GM10248 (cell line): ENCODE results near the gene KHSRP.

Experiments
- CTCF ChIA-PET: fragments of 300-600 bp; sonication (Branson Sonifier 250); formaldehyde crosslinking; extraction: SDS; loops from one replicate; lab custom pipeline; 2021; ENCODE audit warnings: antibody characterized with exemption; lab: Yijun Ruan, JAX
- POLR2A ChIA-PET: fragments of 350-650 bp; sonication (Branson Sonifier 250); formaldehyde crosslinking; extraction: SDS; loops from one replicate; lab custom pipeline; 2020; ENCODE audit warnings: antibody characterized with exemption; lab: Yijun Ruan, JAX
- DNase-seq: peaks from one replicate; pipeline ENCODE4 v3.0.0; 2012; ENCODE audit errors: extremely low spot score
- CTCF ChIP-seq: IDR thresholded peaks from 2 replicates; pipeline ENCODE4 v1.5.1; 2012; ENCODE audit warnings: mild to moderate bottlenecking, low read depth; ENCODE audit errors: extremely low read depth, missing control alignments, control extremely low read depth

Gene KHSRP

GRCh38 chr19:6452899-6453298, 28.3 kb upstream of the KHSRP start:
- POLR2A ChIA-PET, result no interaction called here
- CTCF ChIA-PET, result interaction anchor here (1.0 kb wide), 1 partner anchor 87 kb away, joined by 3 read pairs; no protein-coding TSS in a partner anchor
- TF ChIP-seq CTCF, result no peak
- no peak for DNase-seq

GRCh38 chr19:6452223-6452614, 27.6 kb upstream of the KHSRP start:
- ChIA-PET POLR2A (no interaction called here), CTCF (no interaction called here)
- TF ChIP-seq CTCF, result no peak

GRCh38 chr19:6451583-6452222, 27.1 kb upstream of the KHSRP start:
- no peak for DNase-seq
- CTCF ChIA-PET, result no interaction called here
- POLR2A ChIA-PET, result no interaction called here
- no peak for TF ChIP-seq CTCF

More at GRCh38 chr19:6452223-6452614, 27.6 kb upstream of the KHSRP start:
- no peak for DNase-seq

GRCh38 chr19:6450166-6450565, 25.6 kb upstream of the KHSRP start:
- no peak for TF ChIP-seq CTCF
- ChIA-PET POLR2A (no interaction called here), CTCF (interaction anchor here (1.8 kb wide), 1 partner anchor 16 kb away, joined by 4 read pairs; no protein-coding TSS in a partner anchor)
- DNase-seq, result no peak

GRCh38 chr19:6448045-6448444, 23.4 kb upstream of the KHSRP start:
- ChIA-PET POLR2A (no interaction called here), CTCF (interaction anchor here (1.2 kb wide), 1 partner anchor 12 kb away, joined by 3 read pairs; no protein-coding TSS in a partner anchor)
- TF ChIP-seq CTCF, result no peak

GRCh38 chr19:6446452-6446851, 21.8 kb upstream of the KHSRP start:
- CTCF ChIA-PET, result interaction anchor here (1.0 kb wide), 1 partner anchor 9 kb away, joined by 3 read pairs; no protein-coding TSS in a partner anchor

More at GRCh38 chr19:6448045-6448444, 23.4 kb upstream of the KHSRP start:
- DNase-seq, result no peak

More at GRCh38 chr19:6446452-6446851, 21.8 kb upstream of the KHSRP start:
- POLR2A ChIA-PET, result no interaction called here
- TF ChIP-seq CTCF, result no peak
- no peak for DNase-seq
